Stimulated activated CD8-positive, alpha-beta memory T cell treated with anti-CD3 and anti-CD28 coated beads, Interleukin-15, amount 100 ng/mL, for 24 hours (primary cell): ENCODE data around the gene MRPL41.
"Not testable (repeated sequence)": the region's sequence is repeated elsewhere in the genome, so short reads cannot be mapped to it uniquely, and the experiment has no call there.

ENCODE experiments used
- DNase-seq: peaks from one replicate; pipeline ENCODE4 v3.0.0-alpha.2; 2020; ENCODE audit warnings: low read depth

The MRPL41 gene

DNA sequence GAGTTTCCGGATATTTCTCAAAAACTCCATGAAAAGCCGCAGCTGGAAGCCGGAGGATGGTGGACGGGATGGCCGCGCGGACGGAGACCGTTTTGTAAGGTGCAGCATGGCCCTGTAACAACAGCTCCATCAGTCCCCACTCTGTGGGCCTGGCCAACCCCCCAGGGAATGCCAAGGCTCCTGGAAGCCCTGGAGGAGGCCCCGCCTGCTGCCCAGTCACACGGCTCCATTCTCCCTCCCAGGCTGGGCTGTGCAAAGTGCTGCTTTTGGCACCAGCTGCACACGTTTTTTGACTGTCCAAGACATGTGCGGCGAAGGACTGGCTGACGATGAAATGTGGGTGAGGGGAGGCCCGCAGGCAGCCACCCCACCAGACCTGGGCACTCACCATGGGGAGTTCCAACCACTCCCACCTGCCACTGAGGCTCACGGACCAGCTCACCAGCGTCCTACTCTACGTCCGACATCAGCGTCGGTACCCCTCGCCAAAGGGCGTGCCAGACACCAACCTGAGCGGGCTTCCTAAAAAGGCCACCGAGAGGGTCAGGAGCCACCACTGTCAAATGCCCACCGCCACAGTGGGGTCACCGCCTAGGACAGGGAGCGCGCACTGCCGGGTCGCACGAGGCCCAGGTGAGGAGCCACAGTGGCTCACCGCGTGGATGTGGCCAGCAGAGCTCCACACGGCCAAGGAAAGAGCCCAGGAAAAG, 28.8 kb upstream of the MRPL41 start:
- no peak for DNase-seq

DNA sequence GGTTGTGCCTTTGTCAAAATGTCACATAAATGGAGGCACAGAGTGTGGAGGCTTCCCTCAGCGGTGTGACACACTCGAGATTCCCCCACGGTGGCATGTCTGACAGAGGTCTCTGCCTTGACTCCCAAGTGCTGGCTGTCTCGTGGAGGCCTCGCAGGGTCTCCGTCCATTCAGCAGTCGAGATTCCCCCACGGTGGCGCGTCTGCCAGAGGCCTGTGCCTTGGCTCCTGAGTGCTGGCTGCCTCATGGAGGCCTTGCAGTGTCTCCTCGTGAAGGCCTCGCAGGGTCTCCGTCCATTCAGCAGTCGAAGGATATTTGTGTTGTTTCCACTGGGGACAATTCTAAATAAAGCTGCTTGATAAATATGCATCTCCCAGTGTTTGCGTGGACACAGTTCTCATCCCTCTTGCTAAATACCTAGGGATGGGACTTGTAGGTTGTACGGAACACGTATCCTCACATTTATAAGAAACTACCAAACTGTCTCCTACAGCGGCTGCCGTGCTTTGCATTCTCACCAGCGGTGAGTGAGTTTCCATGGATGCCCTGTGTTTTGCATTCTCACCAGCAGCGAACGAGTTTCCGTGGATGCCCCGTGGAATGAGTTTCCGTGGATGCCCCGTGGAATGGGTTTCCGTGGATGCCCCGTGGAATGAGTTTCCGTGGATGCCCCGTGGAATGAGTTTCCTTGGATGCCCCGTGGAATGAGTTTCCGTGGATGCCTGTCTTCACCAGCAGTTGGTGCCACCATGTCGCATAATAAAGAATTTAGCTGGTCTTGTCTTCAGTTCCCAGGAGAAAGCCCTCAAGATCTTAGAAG, 27.3 kb upstream of the MRPL41 start:
- no peak for DNase-seq

DNA sequence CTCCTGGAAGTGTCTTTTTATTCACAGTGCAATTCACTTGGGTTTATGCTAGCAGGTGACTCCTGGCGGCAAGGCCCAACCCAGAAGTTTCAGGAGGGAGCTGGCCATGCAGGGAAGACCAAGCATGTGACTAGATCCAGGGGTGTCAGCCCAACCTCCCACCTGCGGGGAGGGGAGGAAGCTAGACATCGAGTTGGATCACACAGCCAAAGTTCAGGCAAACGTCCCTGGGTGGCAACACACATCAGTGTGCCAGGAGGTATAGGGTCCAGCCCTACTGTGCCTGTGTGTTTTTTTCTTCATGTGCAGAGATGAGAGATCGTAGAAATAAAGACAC, 26.7 kb upstream of the MRPL41 start:
- DNase-seq, result no peak

DNA sequence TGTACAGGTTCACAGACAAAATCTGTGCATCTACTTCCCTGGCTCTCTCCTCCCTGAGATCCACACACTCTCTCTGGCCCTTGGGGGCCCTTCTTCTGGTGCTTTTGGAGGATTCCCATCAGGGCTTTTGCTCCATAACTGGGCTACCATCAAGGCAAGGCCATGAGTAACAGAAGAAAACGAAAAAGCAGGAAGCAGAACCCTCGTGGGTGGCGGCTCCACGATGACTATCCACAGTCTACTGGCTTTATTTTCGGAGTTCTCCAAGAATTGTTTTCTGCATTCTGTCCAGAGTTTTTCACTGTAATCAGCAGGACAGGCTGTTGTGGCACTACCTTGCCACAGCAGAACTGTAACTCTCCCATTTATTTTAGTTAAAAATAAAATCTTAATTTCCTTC, 21.3 kb upstream of the MRPL41 start:
- no peak for DNase-seq

DNA sequence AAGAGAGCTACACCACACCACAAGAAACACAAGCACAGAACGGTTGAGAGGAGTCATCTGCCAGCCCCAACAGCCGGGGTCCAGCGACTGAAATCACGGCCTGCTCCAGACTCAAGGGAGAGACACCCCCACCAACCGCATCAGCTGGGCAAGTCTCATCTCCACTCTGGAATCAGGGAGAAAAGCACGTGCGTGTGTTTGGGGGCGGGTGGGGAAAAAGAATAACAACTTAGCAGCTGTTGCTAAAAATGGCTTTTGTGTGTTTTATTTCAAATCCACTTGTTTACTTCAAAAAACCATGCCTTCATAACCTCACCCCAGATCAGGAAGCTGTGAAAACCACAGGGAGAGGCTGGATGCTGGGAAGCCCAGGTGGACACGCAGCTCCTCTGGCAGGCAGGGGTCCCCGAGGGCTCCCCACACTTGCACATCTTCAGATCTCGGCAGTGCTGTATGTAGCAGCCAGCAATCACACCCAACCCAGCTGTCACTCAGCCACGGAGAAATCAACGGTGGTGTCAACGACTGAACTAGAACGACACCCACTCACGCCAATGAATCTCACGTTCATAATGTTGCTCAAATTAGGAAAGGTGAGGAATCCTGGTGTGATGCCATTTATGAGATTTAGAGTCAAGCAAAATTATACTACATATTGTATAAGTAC, 20.4 kb upstream of the MRPL41 start:
- no peak for DNase-seq

DNA sequence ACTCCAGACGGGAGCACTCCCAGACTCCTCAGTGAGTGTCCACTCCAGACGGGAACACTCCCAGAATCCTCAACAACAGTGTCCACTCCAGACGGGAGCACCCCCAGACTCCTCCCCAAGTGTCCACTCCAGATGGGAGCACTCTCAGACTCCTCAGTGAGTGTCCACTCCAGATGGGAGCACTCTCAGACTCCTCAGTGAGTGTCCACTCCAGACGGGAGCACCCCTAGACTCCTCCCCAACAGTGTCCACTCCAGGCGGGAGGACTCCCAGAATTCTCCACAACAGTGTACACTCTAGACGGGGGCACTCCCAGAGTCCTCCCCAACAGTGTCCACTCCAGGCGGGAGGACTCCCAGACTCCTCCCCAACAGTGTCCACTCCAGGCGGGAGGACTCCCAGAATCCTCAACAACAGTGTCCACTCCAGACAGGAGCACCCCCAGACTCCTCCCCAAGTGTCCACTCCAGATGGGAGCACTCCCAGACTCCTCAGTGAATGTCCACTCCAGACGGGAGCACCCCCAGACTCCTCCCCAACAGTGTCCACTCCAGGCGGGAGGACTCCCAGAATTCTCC, 18.7 kb upstream of the MRPL41 start:
- DNase-seq, result not testable (repeated sequence)

DNA sequence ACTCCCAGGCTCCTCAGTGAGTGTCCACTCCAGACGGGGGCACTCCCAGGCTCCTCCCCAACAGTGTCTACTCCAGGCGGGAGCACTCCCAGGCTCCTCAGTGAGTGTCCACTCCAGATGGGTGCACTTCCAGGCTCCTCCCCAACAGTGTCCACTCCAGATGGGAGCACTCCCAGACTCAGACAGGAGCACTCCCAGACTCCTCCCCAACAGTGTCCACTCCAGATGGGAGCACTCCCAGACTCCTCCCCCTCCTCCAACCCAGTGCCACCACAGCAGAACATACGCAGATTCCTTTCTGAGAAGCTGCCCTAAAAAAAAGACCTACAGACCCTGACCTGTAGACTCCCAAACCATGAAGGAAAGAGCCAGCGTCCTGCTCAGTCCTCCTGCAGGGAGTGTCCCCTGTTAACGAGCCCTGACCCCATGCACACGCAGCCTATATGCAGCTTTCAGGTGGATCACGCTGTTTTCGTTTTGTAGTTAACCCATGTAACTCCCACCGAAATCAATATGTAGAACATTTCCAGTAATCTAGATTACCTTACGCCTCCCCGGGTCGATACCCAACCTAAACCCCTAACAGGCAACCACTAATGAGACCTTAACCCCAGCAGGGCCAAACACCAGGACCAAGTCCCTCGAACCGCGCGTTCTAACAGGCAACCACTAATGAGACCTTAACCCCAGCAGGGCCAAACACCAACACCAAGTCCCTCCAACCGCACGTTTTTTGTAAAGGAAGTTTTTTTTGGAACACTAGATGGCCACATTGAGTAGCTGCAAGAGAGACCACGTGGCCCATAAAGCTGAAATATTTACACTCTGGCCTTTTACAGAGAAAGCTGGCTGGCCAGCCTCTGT, 17.2 kb upstream of the MRPL41 start:
- DNase-seq, result no peak

DNA sequence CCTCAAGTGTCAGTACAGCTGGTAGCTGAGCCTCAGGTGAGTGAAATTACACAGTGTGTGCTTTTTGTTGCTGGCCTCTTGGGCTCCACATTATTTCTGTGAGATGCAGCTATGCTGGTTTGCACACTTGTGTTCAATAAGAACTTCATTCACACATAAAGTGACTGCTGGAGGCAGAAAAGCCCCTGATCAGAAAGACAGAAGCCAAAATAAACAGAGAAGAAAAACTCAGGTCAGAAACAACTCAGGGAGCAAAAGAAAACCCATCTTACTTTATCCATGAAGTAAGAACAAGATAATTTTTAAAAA, 16.6 kb upstream of the MRPL41 start:
- DNase-seq, result no peak

DNA sequence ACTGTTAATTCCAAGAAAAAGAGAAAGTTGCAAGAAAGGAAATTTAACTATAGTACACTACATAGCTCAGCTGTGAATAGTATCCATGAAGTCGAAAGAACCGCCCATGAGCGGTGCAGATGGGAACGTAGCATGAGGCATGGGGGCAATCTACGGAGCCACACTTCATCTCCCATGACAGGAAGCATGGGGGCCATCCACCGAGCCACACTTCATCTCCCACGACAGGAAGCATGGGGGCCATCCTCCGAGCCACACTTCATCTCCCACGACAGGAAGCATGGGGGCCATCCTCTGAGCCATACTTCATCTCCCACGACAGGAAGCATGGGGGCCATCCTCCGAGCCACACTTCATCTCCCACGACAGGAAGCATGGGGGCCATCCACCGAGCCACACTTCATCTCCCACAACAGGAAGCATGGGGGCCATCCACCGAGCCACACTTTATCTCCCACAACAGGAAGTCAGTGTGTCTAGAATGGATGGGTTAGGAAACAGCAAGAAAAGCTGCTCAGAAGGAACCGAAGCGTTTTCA, 15.0 kb upstream of the MRPL41 start:
- not testable (repeated sequence) for DNase-seq

DNA sequence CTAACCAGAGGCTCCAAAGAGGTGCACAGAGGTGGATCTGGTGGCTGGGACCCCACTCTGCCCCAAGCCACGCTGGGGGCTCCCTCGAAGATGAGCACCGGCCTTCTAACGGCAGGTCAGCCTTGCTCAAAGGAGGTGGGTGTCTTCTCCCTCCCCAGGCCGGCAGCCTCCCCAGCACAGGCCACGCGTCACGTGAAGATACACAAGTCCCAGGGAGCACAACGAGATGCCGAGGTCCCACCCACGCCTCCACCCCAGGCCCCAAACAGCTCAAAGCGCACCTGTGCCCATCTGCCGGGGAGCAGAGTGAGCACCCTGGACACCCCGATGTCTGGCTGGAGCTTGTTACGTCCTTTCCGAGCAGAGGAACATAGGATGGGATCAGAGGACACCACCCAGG, 13.6 kb upstream of the MRPL41 start:
- no peak for DNase-seq

DNA sequence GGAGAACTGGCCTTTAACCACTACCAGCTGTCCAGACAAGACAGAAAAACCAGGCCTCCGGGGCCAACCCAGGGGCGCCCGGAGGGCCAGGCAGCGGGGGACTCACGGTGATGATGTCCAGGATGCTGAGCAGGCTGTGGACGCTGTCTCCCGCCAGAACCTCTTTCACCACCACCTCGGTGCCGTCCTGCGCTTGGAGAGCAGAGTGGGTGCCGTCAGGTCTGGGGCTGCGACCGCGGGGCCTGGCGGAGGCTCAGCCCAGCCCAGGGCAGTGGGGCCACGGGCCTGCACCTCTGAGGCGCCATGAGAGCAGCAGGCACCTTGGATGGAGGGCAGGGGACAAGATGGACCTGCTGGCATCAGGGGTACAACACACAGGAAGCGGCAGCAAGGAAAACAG, 11.1 kb upstream of the MRPL41 start:
- DNase-seq, result no peak

DNA sequence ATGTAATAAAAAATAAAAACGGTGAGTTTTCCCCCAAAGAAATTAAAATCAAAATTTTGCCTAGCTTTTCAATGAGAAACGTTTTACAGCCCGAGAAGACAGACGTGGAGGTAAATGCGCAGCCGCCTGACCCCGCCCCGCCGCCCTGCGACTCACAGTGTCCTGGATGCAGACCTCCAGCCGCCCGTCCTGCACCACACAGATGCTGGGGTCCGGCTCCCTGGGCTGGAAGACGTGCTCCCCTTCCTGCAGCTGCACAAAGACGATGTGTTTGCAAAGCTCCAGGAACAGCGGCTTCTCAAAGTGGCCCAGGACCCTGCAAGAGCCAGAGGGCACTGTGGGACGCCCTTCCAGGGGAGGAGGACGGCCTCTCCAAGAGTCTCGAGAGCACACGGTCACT, 9.2 kb upstream of the MRPL41 start:
- DNase-seq, result no peak

DNA sequence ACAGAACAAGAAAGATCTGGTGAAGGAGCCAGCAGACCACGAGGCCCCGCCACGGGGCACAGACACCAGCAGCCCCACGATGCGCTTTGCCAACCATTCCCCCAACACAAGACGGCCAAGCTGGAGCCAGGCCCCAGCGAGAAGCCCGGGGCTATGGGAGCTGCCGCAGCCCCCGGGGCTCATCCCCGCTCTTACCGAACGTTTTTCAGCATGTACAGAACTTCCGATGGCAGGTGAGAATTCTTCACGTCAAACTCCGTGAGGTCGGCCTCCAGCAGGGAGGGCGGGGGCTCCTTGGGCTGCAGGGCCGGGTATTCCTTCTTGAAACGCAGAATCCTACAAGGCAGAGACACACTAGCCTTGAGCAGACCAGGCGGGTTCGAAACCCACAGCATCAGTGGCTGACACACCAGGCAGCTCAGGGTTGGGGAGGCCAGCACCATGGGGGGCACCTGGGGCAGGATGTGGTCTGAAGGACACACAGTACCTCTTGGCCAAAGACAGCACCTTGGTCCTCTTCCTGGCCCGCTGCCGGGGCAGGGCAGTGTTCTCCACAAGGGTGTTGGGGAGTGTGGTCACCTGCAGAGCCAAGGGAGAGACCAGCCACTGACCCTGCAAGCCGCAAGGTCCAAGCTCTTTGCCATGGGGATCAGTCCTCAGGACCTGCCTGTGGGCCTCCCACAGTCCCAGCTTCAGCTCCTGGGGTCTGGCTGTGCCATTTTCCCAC, 8.3 kb upstream of the MRPL41 start:
- DNase-seq, result no peak

DNA sequence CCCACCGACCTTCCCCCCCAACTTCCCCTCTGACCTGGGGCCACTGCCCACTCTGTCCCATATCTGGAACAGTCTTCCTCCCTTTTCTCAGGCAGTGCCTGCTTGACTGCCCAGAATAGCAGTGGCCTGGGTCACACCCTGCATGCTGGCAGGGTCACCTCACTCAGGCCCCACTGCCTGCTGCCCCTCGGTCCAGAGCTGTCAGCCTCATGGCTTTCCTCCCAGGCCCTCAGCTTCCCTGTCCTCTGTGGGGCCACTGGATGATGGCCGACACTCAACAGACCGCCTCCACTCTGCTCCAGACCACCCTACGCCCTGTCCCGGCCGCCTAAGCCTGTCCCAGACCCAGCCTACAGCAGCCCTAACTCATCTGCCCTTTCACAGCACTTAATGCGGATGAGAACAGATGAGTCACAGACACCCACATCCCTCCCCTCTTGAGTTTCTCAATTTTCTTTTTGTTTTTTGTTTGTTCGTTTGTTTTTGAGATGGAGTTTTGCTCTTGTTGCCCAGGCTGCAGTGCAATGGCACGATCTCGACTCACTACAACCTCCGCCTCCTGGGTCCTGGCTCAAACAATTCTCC, 7.4 kb upstream of the MRPL41 start:
- DNase-seq, result no peak

DNA sequence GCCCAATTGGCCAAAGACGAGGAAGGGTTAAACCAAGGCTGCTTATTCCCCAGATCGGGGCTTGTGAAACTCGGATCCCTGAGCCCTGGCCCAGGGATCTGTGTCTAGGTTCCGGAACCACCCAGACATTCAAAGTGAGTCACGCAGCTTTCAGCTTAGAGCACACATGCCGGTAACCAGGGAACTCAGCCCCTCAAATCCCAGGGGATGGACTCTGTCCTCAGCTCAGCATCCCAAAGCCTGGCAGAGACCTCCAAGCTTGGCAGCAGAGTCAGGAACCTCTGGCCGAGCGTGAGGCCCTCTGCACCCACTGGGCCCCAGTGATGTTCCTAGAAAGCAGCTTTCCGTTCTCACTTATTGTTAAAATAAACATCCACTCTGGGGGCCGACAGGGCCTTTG, 6.6 kb upstream of the MRPL41 start:
- DNase-seq, result no peak

DNA sequence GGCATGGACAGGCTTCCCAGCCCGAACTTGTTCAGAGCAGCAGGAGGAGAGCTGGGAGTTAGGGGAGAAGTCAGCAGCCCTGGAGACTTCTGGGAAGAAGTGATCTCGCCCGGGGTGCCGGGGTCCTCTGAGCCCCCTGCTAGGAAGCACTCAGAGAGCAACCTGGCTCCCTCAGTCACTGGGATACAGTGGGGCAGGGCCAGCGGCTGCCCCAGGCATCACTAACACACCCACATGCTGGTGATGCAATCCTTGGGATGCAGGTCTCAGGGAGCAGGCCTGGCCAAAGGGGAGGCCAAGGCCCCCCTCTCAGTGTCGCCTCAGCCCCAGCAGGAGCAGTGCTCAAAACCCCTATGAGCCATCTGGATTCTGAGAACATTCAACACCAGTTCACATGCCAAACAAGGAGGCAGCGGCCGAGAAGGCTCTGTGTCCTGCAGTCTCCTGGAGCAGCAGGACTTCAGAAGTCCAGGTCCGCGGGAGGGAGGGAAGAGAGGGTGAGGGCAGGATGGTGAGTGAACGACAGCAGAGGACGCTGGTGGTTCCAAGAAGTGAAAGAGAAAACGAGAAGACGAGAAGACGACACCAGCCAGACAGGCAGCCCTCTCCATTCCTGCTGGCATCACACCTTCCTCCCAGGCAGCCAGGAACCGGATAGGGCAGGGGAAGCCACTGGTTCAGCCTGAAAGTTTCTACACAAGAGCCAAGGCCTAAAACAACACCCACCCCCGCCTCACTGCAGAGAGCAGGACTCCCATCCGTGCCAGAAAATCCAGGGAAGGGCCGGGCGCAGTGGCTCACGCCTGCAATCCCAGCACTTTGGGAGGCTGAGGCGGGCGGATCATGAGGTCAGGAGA, 3.8 kb upstream of the MRPL41 start:
- DNase-seq, result no peak

DNA sequence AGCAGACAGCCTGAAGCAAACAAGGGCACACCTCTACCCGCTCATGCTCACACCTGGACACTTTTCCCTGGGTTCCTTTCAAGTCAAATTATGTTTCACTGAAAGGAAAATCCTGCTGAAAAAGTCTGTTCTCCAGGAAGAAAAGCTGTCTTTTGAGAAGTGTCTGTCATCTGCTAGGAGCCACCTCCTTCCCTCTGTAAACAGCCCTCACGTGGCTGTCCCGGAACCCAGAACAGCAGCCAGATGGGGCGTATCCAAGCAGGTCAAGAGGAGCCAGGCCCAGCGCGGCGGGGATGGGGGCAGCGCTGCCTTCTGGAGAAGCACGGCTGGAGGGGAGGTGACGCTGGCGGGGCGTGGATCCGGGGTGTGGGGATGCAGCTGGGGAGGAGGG, 1.5 kb upstream of the MRPL41 start, which contains the start of gene PNPLA7:
Gene PNPLA7, minus strand, starts transcription at position 172 of the 391 bp plus-strand sequence. CDS start 205 bp downstream, outside the sequence.
- DNase-seq, result no peak

DNA sequence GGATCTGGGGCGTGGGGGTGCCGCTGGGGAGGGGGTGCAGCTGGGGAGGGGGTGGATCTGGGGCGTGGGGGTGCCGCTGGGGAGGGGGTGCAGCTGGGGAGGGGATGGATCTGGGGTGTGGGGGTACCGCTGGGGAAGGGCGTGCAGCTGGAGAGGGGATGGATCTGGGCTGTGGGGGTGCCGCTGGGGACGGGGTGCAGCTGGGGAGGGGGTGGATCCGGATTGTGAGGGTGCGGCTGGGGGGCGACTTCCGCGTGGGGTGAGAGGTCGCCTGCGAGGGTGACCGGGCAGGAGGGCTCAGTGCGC, 768 bp upstream of the MRPL41 start:
- DNase-seq, result not testable (repeated sequence)

DNA sequence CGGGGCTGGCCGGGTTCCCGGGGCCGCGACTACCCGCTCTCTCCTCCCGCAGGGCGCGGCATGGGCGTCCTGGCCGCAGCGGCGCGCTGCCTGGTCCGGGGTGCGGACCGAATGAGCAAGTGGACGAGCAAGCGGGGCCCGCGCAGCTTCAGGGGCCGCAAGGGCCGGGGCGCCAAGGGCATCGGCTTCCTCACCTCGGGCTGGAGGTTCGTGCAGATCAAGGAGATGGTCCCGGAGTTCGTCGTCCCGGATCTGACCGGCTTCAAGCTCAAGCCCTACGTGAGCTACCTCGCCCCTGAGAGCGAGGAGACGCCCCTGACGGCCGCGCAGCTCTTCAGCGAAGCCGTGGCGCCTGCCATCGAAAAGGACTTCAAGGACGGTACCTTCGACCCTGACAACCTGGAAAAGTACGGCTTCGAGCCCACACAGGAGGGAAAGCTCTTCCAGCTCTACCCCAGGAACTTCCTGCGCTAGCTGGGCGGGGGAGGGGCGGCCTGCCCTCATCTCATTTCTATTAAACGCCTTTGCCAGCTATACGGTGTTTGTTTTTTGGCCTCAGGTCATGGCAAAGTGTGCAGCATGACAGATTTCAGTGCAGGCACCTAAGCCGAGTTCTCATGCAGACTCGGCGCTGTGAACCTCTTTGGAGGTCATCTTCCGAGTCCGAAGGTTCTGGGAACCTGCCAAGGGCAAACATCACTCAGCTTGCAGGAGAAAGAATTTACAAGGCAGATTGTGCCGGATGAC, 516 bp downstream of the MRPL41 start:
- DNase-seq, result no peak
